GM18951 (cell line): ENCODE data around the gene RPS19BP1.
"Not testable (repeated sequence)": the region's sequence is repeated elsewhere in the genome, so short reads cannot be mapped to it uniquely, and the experiment has no call there.

Experiments used
- POLR2A ChIP-seq: IDR thresholded peaks from 4 replicates; pipeline ENCODE4 v1.6.1; 2011; ENCODE audit warnings: mild to moderate bottlenecking; ENCODE audit not compliant: insufficient read length, insufficient read depth; ENCODE audit errors: extremely low read depth
- in situ Hi-C: fragments of 300-500 bp; cut with MboI; formaldehyde crosslinking; loops from one replicate; pipeline ENCODE4 v1.12.0; 2022; ENCODE audit warnings: low sequenced_read_pairs, mixed read lengths, inconsistent platforms; ENCODE audit not compliant: unreplicated experiment

The RPS19BP1 gene

GRCh38 chr22:39522091-39522490 is 10.5 kb downstream of the RPS19BP1 start:
- in situ Hi-C loops: not testable (repeated sequence)
- TF ChIP-seq POLR2A: peak; percentile 9

- in situ Hi-C loops: not testable (repeated sequence)
Observed at GRCh38 chr22:39521106-39521885, 11.3 kb downstream of the RPS19BP1 start.

GRCh38 chr22:39520226-39521105 is 12.1 kb downstream of the RPS19BP1 start, which contains the start of gene ATF4:
Gene ATF4 (plus strand): TSS chr22:39520562. CDS start chr22:39521446, 884 bp downstream.
- in situ Hi-C loops: no loop called here
- peak; percentile 98 for TF ChIP-seq POLR2A

- in situ Hi-C loops: no loop called here
- TF ChIP-seq POLR2A: peak; percentile 75
Observed at GRCh38 chr22:39519681-39520225, 12.8 kb downstream of the RPS19BP1 start.

- no peak for TF ChIP-seq POLR2A
- in situ Hi-C loops: no loop called here
Observed at GRCh38 chr22:39518996-39519680, 13.4 kb downstream of the RPS19BP1 start.

- in situ Hi-C loops: no loop called here
- no peak for TF ChIP-seq POLR2A
Observed at GRCh38 chr22:39518144-39518786, 14.3 kb downstream of the RPS19BP1 start.

GRCh38 chr22:39517470-39517869 is 15.1 kb downstream of the RPS19BP1 start:
- no peak for TF ChIP-seq POLR2A
- in situ Hi-C loops: no loop called here

- TF ChIP-seq POLR2A: no peak
- in situ Hi-C loops: no loop called here
Observed at GRCh38 chr22:39515266-39516050, 17.1 kb downstream of the RPS19BP1 start.

GRCh38 chr22:39514373-39514973 is 18.1 kb downstream of the RPS19BP1 start:
- TF ChIP-seq POLR2A: no peak
- in situ Hi-C loops: no loop called here

- TF ChIP-seq POLR2A: no peak
- in situ Hi-C loops: no loop called here
Observed at GRCh38 chr22:39513791-39514190, 18.8 kb downstream of the RPS19BP1 start.

- no peak for TF ChIP-seq POLR2A
- in situ Hi-C loops: no loop called here
Observed at GRCh38 chr22:39512026-39512425, 20.5 kb downstream of the RPS19BP1 start.
